IPS-11a (cell line): ENCODE data around the gene TACR2.

Experiments
- H3K4me3 ChIP-seq: one replicate; pipeline ENCODE4 v1.5.1; 2013; ENCODE audit warnings: low read depth, low read length, control low read depth

Gene TACR2

DNA sequence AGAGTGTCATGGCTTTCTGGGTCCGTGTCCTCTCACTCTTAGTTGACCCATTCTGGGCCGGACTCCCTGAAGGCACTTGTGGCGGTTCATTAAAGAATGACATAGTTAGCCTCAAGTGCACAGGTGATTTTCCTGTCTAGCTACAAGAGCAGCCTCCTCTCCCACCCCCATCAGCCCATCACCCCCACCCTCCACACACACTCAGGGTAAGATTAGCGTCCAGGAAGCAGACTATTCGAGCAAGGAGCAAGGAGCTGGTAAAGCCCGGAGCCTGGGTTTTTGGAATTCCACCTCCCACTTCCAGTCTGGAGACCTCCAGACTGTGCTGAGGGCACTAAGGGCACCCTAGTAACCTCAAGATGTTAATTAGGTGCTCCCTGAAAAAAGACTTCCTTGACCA is 39.5 kb downstream of the TACR2 start:
- no peak overlapping the region for H3K4me3 ChIP-seq

DNA sequence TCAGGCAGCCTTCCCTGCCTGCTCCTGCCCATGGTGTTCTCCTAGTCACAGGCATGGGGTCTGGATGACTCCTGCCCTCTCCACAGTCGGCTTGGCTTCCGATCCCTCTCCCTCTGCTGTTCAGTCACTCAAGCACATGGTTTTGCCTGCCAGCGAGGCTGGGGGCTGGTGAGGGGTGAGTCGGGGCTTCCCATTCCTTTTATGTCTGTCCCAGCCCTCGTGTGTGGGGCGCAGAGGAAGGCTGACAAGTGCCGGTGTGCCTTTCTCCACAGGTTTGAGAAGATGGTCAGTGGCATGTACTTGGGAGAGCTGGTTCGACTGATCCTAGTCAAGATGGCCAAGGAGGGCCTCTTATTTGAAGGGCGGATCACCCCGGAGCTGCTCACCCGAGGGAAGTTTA is 40.1 kb downstream of the TACR2 start:
- no peak overlapping the region for H3K4me3 ChIP-seq

DNA sequence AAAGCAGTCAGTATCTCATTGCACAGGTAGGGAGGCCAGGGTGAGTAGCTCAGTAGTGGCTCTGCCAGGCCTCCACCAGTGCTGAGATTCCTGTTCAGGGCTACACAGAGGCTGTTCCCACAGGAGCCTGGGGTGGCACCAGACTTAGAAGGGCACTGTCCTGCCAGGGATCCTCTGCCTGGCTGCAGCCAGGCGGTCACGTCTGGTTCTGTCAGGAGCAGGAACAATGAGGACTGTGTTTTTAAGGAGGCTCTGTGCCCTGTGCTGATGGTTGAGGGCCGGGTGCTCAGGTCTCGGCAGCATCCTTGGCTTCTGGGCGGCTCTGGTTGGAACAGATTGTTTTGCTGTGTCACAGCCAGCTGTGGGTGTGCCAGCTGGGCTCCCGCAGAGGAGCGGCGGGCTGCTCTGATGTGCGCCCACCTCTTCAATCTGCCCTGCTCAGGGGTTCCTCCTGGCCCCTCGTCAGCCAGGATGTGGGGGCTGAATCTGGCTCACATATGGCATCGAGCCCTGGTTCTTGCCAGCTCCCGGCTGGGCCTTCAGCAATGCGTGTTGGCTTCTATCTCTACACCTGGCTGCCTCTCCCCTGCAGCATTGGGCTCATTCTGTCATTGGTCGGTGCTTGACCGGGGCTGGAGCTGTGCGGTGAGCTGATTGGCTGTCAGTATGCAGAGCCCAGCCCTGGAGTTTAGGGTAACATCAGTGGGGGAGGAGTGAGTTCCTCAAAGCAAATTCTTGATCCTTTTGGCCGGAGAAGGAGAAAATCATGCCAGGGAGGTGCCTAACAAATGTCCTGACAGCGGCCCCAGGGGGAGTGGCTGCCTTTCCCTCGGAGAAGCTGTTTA is 41.2 kb downstream of the TACR2 start:
- no peak overlapping the region for H3K4me3 ChIP-seq

DNA sequence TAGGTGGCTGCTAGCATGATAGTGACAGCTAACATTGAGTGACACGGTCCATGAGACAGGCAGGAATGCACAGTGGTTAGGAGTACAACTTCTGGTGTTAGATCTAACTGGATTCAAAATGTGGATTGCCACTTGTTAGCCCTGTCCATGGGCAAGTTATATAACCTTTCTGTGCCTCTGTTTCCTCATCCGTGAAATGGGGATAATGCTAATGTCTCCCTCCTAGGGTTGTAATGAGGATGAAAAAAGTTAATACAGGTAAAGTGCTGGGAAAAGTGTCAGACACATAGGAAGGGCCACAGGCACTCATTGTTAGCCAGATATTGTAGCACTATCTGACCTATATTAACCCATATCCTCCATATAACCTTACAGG is 41.8 kb downstream of the TACR2 start:
- H3K4me3 ChIP-seq, result no peak overlapping the region

DNA sequence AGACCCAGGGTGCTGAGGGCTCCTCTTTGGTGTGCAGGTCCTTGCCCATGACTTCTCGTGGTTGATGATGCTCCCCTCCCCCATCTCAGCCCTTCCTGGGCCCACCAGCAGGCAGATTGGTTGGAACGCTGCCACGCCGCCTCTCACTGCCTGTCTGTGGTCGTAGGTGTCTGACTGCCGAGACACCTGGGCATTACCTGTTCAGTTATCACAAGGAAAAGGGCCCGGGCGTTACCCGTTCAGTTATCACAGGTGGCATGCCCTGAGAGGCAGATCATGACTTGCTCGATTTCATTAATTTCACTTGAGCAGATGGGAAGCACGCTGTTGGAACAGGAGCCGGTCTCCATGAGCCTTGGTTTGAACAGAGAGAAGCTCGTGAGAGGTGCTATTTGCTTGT is 42.5 kb downstream of the TACR2 start:
- no peak overlapping the region for H3K4me3 ChIP-seq

DNA sequence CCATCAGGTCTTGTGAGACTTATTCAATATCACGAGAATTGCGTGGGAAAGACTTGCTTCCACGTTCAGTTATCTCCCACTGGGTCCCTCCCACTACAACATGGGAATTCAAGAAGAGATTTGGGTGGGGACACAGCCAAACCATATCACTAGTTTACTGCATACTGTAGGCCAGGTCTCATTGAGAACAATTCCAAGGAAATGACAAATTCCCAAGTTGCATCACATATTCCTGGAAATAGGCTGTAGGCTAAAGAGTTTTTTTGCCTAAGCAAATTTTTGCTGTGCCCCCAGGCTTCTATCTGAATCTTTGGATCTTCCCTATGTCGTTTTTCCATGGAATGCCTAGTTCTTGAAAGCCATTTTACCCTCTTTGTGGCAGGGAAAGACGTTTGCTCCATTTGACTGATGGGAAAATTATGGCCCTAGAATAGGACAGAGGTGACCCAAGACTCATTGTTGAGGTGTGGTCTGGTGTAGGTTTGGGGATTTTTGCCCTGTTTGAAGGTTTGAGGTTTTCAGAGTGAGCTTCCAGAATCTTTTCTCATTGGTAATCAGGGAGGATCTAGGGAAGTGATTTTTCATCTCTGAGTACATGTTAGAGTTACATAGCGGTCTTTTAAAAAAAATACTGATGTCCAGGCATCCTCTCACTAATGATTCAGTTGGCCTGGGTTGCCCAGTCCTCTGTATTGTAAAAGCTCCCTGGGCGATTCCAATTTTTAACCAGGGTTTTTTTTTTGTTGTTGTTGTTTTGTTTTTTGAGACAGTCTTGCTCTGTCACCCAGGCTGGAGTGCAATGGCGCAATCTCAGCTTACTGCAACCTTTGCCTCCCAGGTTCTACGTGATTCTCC is 44.4 kb downstream of the TACR2 start:
- no peak overlapping the region for H3K4me3 ChIP-seq

DNA sequence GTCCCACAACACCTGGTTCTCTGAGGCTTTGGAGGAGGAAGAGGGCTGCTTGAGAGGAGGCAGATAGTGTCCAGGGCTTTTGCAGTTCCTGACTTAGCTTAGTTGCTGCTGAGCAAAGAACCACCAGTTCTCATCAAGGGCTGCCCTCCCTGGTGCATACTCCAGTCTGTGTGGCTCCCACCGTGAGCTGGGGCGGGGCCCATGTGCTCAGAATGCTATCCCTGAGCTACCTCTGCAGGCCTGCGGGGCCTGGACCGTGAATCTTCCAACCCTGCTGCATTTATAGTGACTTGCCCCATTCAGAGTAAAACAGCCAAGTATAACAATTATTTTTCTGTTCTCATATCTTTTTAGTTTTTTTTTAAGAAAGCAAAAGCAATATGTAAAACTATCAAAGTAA is 49.2 kb downstream of the TACR2 start:
- no peak overlapping the region for H3K4me3 ChIP-seq

DNA sequence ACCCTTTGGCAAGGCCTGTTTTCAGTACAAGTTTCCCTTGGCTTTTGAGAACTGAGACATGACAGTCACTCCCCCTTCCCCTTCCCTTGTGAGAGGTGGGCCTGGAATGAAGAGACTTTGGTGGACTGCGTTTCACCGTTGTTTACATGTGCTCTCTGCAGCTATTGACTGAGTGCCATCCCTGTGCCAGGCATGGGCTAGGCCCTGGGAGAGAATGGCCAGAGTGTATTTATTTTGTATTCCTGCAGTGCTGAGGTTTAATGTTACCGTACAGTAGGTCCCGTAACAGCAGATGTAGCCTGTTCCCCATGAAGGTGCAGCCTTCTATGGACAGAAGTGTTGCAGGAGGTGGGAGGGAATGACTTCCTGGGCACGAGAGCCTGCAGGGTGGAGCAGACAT is 50.0 kb downstream of the TACR2 start:
- H3K4me3 ChIP-seq, result no peak overlapping the region

DNA sequence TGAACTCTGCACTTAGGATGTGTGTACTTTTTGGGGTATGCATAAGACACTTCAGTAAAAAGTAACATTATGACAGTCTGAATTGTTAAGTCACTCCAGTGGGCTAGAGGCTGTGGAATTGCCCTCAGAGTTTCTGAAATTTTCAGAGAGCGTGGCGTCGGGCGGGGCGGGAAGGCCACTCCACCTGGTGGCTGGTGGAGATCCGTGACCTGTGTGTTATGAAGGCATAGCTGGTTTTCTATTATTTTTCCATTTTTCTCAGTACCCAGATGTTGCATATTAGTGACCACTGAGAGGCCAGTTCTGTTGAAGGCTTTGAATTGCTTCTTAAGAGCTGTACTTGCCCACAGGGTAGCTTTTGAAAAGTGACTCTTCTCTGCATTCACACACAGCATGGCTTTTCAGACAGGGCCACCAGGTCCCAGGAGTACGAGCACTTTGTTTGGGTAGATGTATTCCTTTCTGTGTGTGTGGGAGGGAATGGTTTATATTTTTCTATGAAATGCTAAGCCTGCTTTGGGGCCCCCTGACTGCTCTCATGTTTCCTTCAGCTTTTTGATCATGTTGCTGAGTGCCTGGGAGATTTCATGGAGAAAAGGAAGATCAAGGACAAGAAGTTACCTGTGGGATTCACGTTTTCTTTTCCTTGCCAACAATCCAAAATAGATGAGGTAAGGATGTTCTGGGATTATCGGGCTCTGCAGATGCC is 52.3 kb downstream of the TACR2 start:
- H3K4me3 ChIP-seq, result no peak overlapping the region

DNA sequence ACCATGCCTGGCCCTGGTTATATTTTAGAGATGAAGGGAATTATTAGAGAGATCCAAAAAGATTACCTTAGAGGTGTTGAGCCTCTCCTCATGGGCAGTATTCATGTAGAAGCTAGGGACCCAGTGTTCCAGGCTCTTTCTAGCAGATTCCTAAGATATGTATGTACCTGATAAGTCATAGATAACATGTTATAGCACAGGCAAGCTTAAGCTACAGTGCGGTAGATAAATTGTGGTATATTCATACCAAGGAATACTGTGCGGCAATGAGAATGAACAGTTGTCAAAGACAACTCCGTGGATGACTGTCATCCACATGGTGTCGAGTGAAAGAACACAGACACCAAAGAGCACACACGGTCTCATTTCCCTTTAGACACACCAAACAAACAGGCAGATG is 53.1 kb downstream of the TACR2 start:
- H3K4me3 ChIP-seq, result no peak overlapping the region

DNA sequence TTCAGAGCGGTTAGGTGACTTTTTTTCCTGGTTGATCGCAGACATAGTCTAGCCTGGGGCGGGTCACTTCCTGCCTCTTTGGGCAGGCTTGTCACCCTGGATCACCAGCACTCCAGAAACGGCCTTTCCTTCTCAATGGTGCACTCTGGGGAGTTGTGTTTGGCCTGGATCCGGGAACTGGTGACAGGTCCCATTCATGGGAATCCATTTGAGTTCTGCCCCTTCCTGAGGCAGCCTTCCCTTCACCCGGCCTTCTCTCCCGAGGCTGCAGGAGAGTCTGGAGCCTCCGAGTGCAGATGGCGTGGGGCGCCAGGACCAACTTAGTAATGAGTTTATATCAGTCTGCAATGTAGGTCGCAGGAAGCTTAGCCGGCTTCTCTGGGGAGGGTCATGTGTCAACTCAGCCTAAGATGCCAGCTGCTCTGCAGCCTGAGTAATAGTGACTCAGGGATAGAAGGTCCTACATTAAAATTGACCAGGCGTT is 54.2 kb downstream of the TACR2 start:
- H3K4me3 ChIP-seq, result no peak overlapping the region

DNA sequence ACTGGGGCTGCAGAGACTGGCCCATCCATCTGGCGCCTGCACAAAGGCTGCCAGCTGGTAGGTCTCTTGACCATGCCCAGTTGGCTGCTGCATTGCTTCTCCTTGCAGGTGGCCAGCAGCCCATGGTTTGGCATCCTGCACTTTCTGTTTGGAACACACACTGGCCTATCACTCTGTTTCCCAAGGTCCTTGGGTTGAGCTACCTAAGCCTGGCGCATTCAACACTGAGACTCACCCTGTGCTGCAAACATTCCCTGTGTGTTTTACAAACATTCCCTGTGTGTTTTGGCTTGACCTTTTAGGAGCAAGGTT is 55.5 kb downstream of the TACR2 start:
- no peak overlapping the region for H3K4me3 ChIP-seq

DNA sequence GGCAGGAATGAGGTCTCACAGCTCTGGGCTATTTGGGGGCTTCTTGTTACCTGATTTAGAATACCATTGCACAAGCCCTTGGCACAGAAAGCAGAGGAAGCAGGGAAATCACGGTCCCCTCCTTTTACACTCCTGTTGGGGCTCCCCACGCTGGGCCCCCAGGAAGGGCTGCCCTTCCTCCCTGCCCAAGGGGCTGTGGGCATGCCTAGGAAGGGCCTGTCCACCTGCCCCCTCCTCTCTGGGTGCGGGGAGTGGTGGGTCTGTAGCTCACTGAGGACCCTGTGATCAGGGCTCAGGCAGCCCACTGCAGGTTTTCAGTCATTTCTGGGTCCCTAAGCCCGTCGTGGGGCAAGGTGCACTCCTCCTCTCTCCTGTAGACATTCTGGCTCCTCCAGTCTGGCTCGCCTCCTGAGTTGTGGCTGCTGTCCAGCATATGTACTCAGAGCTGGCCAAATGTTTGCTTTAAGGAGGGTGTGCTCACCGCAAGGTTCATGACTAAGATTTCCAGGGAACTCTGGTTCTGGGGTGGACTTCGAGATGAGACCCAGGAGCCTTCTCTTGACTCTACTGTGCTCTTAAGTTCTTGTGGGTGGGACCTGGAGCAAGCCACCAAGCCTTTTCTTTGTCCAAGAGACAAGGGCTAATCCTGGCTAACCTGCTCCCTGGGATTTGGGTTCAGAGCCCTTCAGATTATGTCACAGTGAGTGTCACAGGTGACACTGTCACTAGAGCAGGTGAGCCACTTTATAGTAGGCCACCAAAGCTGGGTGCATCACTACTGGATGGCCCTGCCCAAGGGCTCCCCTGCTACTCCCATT is 56.0 kb downstream of the TACR2 start:
- H3K4me3 ChIP-seq, result no peak overlapping the region

DNA sequence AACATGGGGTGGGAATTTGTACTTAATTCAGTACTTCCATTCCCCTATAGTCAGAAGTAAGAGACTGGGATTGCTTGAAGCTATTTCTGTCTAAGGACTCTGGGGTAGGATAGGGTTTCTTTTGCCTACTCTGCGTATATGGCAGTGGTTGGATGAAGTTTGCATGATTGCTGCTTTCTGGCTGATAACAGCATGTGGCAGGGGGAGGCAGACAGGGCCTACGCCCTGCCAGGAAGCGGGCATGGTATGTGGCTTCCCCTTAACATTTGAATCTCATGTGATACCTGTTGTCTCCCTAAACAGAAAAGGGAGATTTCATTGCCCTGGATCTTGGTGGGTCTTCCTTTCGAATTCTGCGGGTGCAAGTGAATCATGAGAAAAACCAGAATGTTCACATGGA is 57.1 kb downstream of the TACR2 start:
- no peak overlapping the region for H3K4me3 ChIP-seq

DNA sequence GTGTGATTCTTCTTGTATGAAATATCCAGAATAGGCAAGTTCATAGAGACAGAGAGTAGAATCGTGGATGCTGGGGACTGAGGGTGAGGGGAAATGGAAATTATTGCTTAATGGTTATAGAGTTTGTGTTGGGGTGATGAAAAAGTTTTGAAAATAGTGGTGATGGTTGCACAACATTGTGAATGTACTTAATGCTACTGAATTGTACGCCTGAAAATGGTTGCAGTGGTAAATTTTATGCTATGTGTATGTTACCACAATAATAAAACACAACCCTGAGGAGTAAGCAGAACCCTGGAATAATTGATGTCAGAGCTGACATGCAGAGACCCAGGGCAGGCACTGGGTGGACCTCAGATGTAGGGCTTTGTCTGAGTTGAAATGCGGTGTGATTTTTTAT is 57.6 kb downstream of the TACR2 start:
- no peak overlapping the region for H3K4me3 ChIP-seq

DNA sequence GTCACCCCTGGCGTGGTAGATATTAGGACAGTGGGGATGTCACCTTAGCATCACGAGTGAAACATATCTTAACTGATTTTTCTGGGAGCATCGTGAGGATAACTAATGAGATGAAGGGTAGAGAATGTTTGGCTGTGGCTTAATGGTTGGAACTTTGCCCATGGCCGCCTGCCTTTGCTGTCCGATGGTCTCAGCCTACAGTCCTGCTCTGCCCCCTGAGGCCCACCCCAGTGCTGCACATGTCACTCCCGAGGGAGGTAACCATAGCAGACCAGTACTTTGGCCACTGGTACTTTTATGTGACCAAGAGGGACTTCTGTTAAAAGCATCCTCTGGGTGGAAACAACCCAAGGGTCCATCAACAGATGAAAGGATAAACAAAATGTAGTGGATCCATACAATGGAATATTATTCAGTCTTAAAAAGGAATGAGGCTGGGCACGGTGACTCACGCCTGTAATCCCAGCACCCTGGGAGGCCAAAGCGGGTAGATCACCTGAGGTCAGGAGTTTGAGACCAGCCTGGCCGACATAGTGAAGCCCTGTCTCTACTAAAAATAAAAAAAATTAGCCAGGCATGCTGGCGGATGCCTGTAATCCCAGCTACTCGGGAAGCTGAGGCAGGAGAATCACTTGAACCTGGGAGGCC is 58.4 kb downstream of the TACR2 start:
- H3K4me3 ChIP-seq, result no peak overlapping the region

DNA sequence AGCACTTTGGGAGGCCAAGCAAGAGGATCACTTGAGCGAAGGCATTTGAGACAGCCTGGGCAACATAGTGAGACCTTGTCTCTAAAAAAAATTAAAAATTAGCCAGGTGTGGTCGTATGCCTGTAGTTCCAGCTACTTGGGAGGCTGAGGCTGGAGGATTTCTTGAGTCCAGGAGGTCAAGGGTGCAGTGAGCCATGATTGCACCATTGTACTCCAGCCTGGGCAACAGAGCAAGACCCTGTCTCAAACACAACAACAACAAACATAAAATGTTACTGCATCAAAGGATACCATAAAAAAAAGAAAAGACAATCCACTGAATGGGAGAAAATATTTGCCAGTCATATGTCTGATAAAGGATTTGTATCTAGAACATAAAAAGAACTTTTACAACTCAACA is 60.5 kb downstream of the TACR2 start:
- no peak overlapping the region for H3K4me3 ChIP-seq

DNA sequence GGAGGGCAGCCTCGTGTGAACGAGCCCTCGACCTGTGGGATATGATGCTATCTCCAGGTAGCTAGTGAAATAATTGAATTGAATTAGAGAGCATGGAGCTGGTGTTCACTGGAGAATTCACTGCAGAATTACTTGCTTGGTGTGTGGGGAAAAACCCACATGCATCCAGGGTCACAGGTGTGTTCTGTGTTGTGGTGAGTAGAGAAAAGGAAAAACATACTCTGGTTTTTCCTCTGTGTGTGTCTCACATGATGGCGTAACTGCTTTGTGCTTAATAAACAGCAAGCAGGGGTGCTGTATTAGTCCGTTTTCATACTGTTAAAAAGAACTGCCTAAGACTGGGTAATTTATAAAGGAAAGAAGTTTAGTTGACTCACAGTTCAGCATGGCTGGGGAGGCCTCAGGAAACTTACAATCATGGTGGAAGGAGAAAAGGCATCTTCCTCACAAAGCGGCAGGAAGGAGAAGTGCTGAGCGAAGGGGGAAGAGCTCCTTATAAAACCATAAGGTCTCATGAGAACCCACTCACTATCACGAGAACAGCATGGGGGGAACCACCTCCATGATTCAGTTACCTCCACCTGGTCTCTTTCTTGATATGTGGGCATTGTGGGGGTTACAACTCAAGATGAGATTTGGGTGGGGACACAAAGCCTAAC is 62.6 kb downstream of the TACR2 start:
- no peak overlapping the region for H3K4me3 ChIP-seq
